Measurements from ENCODE around the gene FXYD6.

- no peak for TF ChIP-seq SMARCC2 (IDR thresholded peaks at IDR 0.05; ENCODE audit: low read depth)
- TF ChIP-seq KLF1 (tag; IDR thresholded peaks at IDR 0.05): no peak
- TF ChIP-seq FOXA1 (IDR thresholded peaks at IDR 0.05; ENCODE audit: borderline replicate concordance): no peak
- TF ChIP-seq SRF (CRISPR knock-in tag; IDR thresholded peaks at IDR 0.05): no peak
- TF ChIP-seq SP1 (CRISPR knock-in tag; IDR thresholded peaks at IDR 0.05): no peak
- no peak for TF ChIP-seq E2F5 (CRISPR knock-in tag; IDR thresholded peaks at IDR 0.05)
These were observed 44.6 kb downstream of the FXYD6 start for GRCh38 chr11:117831661-117832415.

Measured in K562 (cell line).